GM19372 (cell line): ENCODE results near the gene ZBTB48.
A peak's percentile ranks its signal among the peaks of the same experiment; 100 is the strongest.
"Not testable (repeated sequence)": the region's sequence is repeated elsewhere in the genome, so short reads cannot be mapped to it uniquely, and the experiment has no call there.

ENCODE experiments used
- ATAC-seq: cut with Tn5 transposase; IDR thresholded peaks from one replicate; pipeline ENCODE4 v1.9.1; 2021; ENCODE audit warnings: mild to moderate bottlenecking, low read depth, moderate library complexity; ENCODE audit not compliant: unreplicated experiment

The ZBTB48 gene

GRCh38 chr1:6579374-6580118 lies at the start of gene ZBTB48:
Gene ZBTB48, plus strand, starts transcription at chr1:6579994. Its CDS starts 616 bp downstream, at chr1:6580610.
- peak; percentile 97 for ATAC-seq

- ATAC-seq = no peak
These were observed 49.2 kb upstream of the ZBTB48 start for GRCh38 chr1:6530504-6531160.

GRCh38 chr1:6531996-6532395 lies 47.8 kb upstream of the ZBTB48 start:
- no peak for ATAC-seq

- ATAC-seq = no peak
These were observed 45.5 kb upstream of the ZBTB48 start for GRCh38 chr1:6534248-6534822.

- no peak for ATAC-seq
These were observed 44.6 kb upstream of the ZBTB48 start for GRCh38 chr1:6535214-6535613.

- ATAC-seq = no peak
These were observed 43.5 kb upstream of the ZBTB48 start for GRCh38 chr1:6536291-6536690.

GRCh38 chr1:6538956-6539355 lies 40.8 kb upstream of the ZBTB48 start:
- ATAC-seq = no peak

GRCh38 chr1:6544831-6545230 lies 35.0 kb upstream of the ZBTB48 start:
- ATAC-seq = no peak

GRCh38 chr1:6545276-6546112 lies 34.3 kb upstream of the ZBTB48 start:
- no peak for ATAC-seq

- ATAC-seq = no peak
These were observed 33.5 kb upstream of the ZBTB48 start for GRCh38 chr1:6546326-6546725.

- no peak for ATAC-seq
These were observed 32.5 kb upstream of the ZBTB48 start for GRCh38 chr1:6547301-6547700.

GRCh38 chr1:6554031-6554906 lies 25.5 kb upstream of the ZBTB48 start, which contains the start of gene NOL9:
Gene NOL9, minus strand, starts transcription at chr1:6554513. Its CDS starts 11 bp downstream, at chr1:6554502.
- ATAC-seq = peak; percentile 92

GRCh38 chr1:6554907-6555778 lies 24.7 kb upstream of the ZBTB48 start, which contains the start of gene TAS1R1:
Gene TAS1R1, plus strand, starts transcription at chr1:6555307. Its CDS starts 67 bp downstream, at chr1:6555374.
- no peak for ATAC-seq

GRCh38 chr1:6557597-6557996 lies 22.2 kb upstream of the ZBTB48 start:
- ATAC-seq = no peak

- ATAC-seq = not testable (repeated sequence)
These were observed 20.6 kb upstream of the ZBTB48 start for GRCh38 chr1:6559161-6559560.

- no peak for ATAC-seq
These were observed 19.5 kb upstream of the ZBTB48 start for GRCh38 chr1:6560267-6560666.

- no peak for ATAC-seq
These were observed 10.8 kb upstream of the ZBTB48 start for GRCh38 chr1:6569033-6569432.

GRCh38 chr1:6570100-6570499 lies 9.7 kb upstream of the ZBTB48 start:
- ATAC-seq = no peak

- no peak for ATAC-seq
These were observed 8.8 kb upstream of the ZBTB48 start for GRCh38 chr1:6570987-6571386.
